Transverse colon (tissue), 4 donors: Measurements from ENCODE around the gene MBNL2. TPM values are rescaled to one million over a fixed set of nuclear protein-coding genes. Genes with fewer than 3 reads are reported as not detected.

Source experiments
- DNase-seq: peaks from one replicate; pipeline ENCODE4 v3.0.0-alpha.2; 2019
- H3K27ac ChIP-seq, 4 donors: fragments of 200-600 bp; sonication (generic); 2 replicates each; pipeline ENCODE4 v1.5.1; 2016 to 2018; ENCODE audit warnings: inconsistent platforms in 4 of 4
- H3K27me3 ChIP-seq: fragments of 200-600 bp; sonication (generic); 2 replicates; pipeline ENCODE4 v1.5.1; 2017; ENCODE audit warnings: inconsistent platforms
- H3K36me3 ChIP-seq, 4 donors: fragments of 200-600 bp; sonication (generic); 2 replicates each; pipeline ENCODE4 v1.5.1; 2017 to 2019; ENCODE audit warnings: inconsistent platforms in 4 of 4
- H3K4me1 ChIP-seq, 4 donors: fragments of 200-600 bp; sonication (generic); 2 replicates each; pipeline ENCODE4 v1.5.1; 2017 to 2020; ENCODE audit warnings: inconsistent platforms in 4 of 4
- H3K4me3 ChIP-seq, 4 donors: fragments of 200-600 bp; sonication (generic); 1 replicate in 1 of 4; 2 replicates in 3 of 4; pipeline versions ENCODE4 v1.5.1 to v1.6.1; 2017 to 2019; ENCODE audit warnings: inconsistent platforms in 4 of 4
- H3K9me3 ChIP-seq, 2 donors: fragments of 200-600 bp; sonication (generic); 2 replicates each; pipeline ENCODE4 v1.5.1; 2017 to 2019; ENCODE audit warnings: inconsistent platforms in 2 of 2
- CTCF ChIP-seq, 5 experiments: fragments of 200-600 bp in 3 of 5; fragments of 450-650 bp in 2 of 5; sonication (generic) in 3 of 5; IDR thresholded peaks; 1 replicate in 2 of 5; 2 replicates in 3 of 5; pipeline ENCODE4 v1.5.1; 2016 to 2017; ENCODE audit warnings: antibody characterized with exemption in 5 of 5, inconsistent platforms in 3 of 5, mild to moderate bottlenecking in 2 of 5, moderate library complexity in 1 of 5
- EP300 ChIP-seq: sonication (generic); formaldehyde crosslinking; IDR thresholded peaks from one replicate; pipeline ENCODE4 v1.6.1; 2017; ENCODE audit warnings: antibody characterized with exemption, low read depth
- POLR2A ChIP-seq: fragments of 450-650 bp; IDR thresholded peaks from one replicate; pipeline ENCODE4 v1.6.1; 2016; ENCODE audit warnings: antibody characterized with exemption, mild to moderate bottlenecking, moderate library complexity
- POLR2AphosphoS5 ChIP-seq, 3 donors: sonication (generic); formaldehyde crosslinking; IDR thresholded peaks; one replicate each; pipeline ENCODE4 v1.6.1; 2016; ENCODE audit warnings: antibody characterized with exemption in 3 of 3
- WGBS, 2 donors: methylation state at CpG; one replicate each; pipeline ENCODE4 v1.1.5; 2018; ENCODE audit warnings: low coverage in 1 of 2; 5-methylcytosine and 5-hydroxymethylcytosine counted together
- in situ Hi-C, 4 donors: fragments of 200-750 bp; cut with MboI; loops; one replicate each; pipeline versions ENCODE4 v1.15.0 to v1.15.1; 2017; ENCODE audit warnings: low sequenced_read_pairs in 3 of 4, low pct_ligation_motif_present in 1 of 4, low pct_unique_long_range_greater_than_20kb in 1 of 4
- intact Hi-C: fragments of 100-400 bp; cut with DNase I; formaldehyde crosslinking; loops from one replicate; pipeline ENCODE4 v1.15.1; 2023; ENCODE audit warnings: low total_unique reads
- total RNA-seq, 4 donors: library from RNA; depleted of rRNA; stranded (reverse); fragments of >200 nt; gene quantifications; one replicate each; pipeline ENCODE4 v1.1.0, GENCODE V29; 2016

The MBNL2 gene
- total RNA-seq, 4 donors from 2014 or later, result 26.9 to 53.7 (median 46.1) TPM

GRCh38 chr13:97194479-97194878, 27.7 kb upstream of the MBNL2 start:
- in situ Hi-C loops (no loop called here), intact Hi-C loops (no loop called here)
- Histone ChIP-seq H3K27me3 (no peaks in the 10 kb centered on the region), H3K4me1 (peaks cover 0 to 4% (median 0%) of the 10 kb centered on the region in 4 donors), H3K36me3 (no peaks in the 10 kb centered on the region), H3K9me3 (no peaks in the 10 kb centered on the region), H3K27ac (no peak overlapping the region), H3K4me3 (no peak overlapping the region)
- no peak for DNase-seq
- 72 to 73% methylated on average over 4 to 6 of the region's 6 CpGs for WGBS, 2 donors
- no peak for TF ChIP-seq CTCF (IDR thresholded peaks at IDR 0.05)
- no peak for TF ChIP-seq EP300
- no peak for TF ChIP-seq POLR2A
- TF ChIP-seq POLR2AphosphoS5 (IDR thresholded peaks at IDR 0.05), result no peak

GRCh38 chr13:97196340-97196739, 25.8 kb upstream of the MBNL2 start:
- in situ Hi-C loops, result no loop called here
- H3K27me3 ChIP-seq, result no peaks in the 10 kb centered on the region
- H3K4me1 ChIP-seq, result peaks cover 0 to 2% (median 0%) of the 10 kb centered on the region in 4 donors
- WGBS, 2 donors, result 86 to 96% methylated on average over 4 of the region's 4 CpGs
- H3K9me3 ChIP-seq, result no peaks in the 10 kb centered on the region
- no peak overlapping the region for H3K4me3 ChIP-seq
- intact Hi-C loops, result no loop called here
- TF ChIP-seq EP300 (no peak), CTCF (IDR thresholded peaks at IDR 0.05) (no peak)
- H3K27ac ChIP-seq, result no peak overlapping the region
- no peak for DNase-seq
- no peaks in the 10 kb centered on the region for H3K36me3 ChIP-seq

- no peaks in the 10 kb centered on the region for H3K9me3 ChIP-seq
- DNase-seq, result no peak
- 82 to 100% methylated on average over 1 to 2 of the region's 2 CpGs for WGBS, 2 donors
- no peak overlapping the region for H3K27ac ChIP-seq
- H3K4me3 ChIP-seq, result no peak overlapping the region
- no peaks in the 10 kb centered on the region for H3K36me3 ChIP-seq
- intact Hi-C loops, result no loop called here
- H3K27me3 ChIP-seq, result no peaks in the 10 kb centered on the region
- in situ Hi-C loops, result no loop called here
- H3K4me1 ChIP-seq, result no peaks in the 10 kb centered on the region
- TF ChIP-seq EP300, result no peak
- TF ChIP-seq CTCF (IDR thresholded peaks at IDR 0.05), result no peak
- TF ChIP-seq POLR2AphosphoS5 (IDR thresholded peaks at IDR 0.05), result no peak
- no peak for TF ChIP-seq POLR2A
Observed at GRCh38 chr13:97198753-97199152, 23.4 kb upstream of the MBNL2 start.

- no peaks in the 10 kb centered on the region for H3K9me3 ChIP-seq
- H3K4me1 ChIP-seq, result no peaks in the 10 kb centered on the region
- DNase-seq, result no peak
- no peaks in the 10 kb centered on the region for H3K36me3 ChIP-seq
- TF ChIP-seq POLR2A (no peak), EP300 (no peak), CTCF (IDR thresholded peaks at IDR 0.05) (no peak), POLR2AphosphoS5 (IDR thresholded peaks at IDR 0.05) (no peak)
- in situ Hi-C loops, result no loop called here
- 87 to 100% methylated on average over 3 of the region's 3 CpGs for WGBS, 2 donors
- no peak overlapping the region for H3K27ac ChIP-seq
- intact Hi-C loops, result no loop called here
- H3K4me3 ChIP-seq, result no peak overlapping the region
- H3K27me3 ChIP-seq, result no peaks in the 10 kb centered on the region
Observed at GRCh38 chr13:97199451-97199850, 22.7 kb upstream of the MBNL2 start.
